HG03575 (cell line): Measurements from ENCODE around the gene PCBP3.

ENCODE experiments used
- ATAC-seq: cut with Tn5 transposase; IDR thresholded peaks from one replicate; pipeline ENCODE4 v1.9.1; 2021; ENCODE audit not compliant: unreplicated experiment, insufficient number of reproducible peaks, low FRiP score; ENCODE audit errors: extremely low read depth

Gene PCBP3

GRCh38 chr21:45934554-45934953 lies 291.0 kb downstream of the PCBP3 start:
- ATAC-seq, result no peak

GRCh38 chr21:45935628-45936027 lies 292.1 kb downstream of the PCBP3 start:
- no peak for ATAC-seq

GRCh38 chr21:45937721-45938452 lies 294.4 kb downstream of the PCBP3 start:
- no peak for ATAC-seq

- ATAC-seq, result no peak
Measured at GRCh38 chr21:45938453-45938755, 294.9 kb downstream of the PCBP3 start.

GRCh38 chr21:45938811-45939520 lies 295.4 kb downstream of the PCBP3 start:
- ATAC-seq, result no peak

GRCh38 chr21:45939521-45940045 lies 296.1 kb downstream of the PCBP3 start:
- no peak for ATAC-seq

- ATAC-seq, result no peak
Measured at GRCh38 chr21:45940091-45940490, 296.6 kb downstream of the PCBP3 start.

GRCh38 chr21:45940621-45941337 lies 297.3 kb downstream of the PCBP3 start:
- no peak for ATAC-seq

GRCh38 chr21:45941338-45941710 lies 297.8 kb downstream of the PCBP3 start:
- ATAC-seq, result no peak

GRCh38 chr21:45941717-45942546 lies 298.4 kb downstream of the PCBP3 start:
- ATAC-seq, result no peak

- ATAC-seq, result no peak
Measured at GRCh38 chr21:45942755-45943629, 299.5 kb downstream of the PCBP3 start.

GRCh38 chr21:45943630-45944540 lies 300.4 kb downstream of the PCBP3 start:
- no peak for ATAC-seq

- ATAC-seq, result no peak
Measured at GRCh38 chr21:45944601-45945000, 301.1 kb downstream of the PCBP3 start.

- ATAC-seq, result no peak
Measured at GRCh38 chr21:45945066-45945867, 301.7 kb downstream of the PCBP3 start.

- no peak for ATAC-seq
Measured at GRCh38 chr21:45945868-45946210, 302.3 kb downstream of the PCBP3 start.

- ATAC-seq, result no peak
Measured at GRCh38 chr21:45947296-45947695, 303.8 kb downstream of the PCBP3 start.
